Muscle of leg (tissue), 11 donors: ENCODE measurements around the gene LRRC9. TPM values are rescaled to one million over a fixed set of nuclear protein-coding genes. Genes with fewer than 3 reads are reported as not detected.
A peak's percentile ranks its signal among the peaks of the same experiment; 100 is the strongest.
"Not testable (repeated sequence)": the region's sequence is repeated elsewhere in the genome, so short reads cannot be mapped to it uniquely, and the experiment has no call there.

ENCODE experiments used
- DNase-seq: peaks from one replicate; pipeline ENCODE4 v3.0.0; 2013
- H3K27ac ChIP-seq: one replicate; pipeline ENCODE4 v1.5.1; 2013; ENCODE audit warnings: mild to moderate bottlenecking, low read length, control low read depth
- H3K27me3 ChIP-seq: one replicate; pipeline ENCODE4 v1.6.1; 2013; ENCODE audit warnings: low read length; ENCODE audit not compliant: control insufficient read depth, insufficient read depth
- H3K36me3 ChIP-seq: one replicate; pipeline ENCODE4 v1.6.1; 2013; ENCODE audit warnings: low read length; ENCODE audit not compliant: control insufficient read depth, insufficient read depth
- H3K4me1 ChIP-seq: one replicate; pipeline ENCODE4 v1.6.1; 2013; ENCODE audit warnings: low read length; ENCODE audit not compliant: control insufficient read depth, insufficient read depth
- H3K4me3 ChIP-seq: one replicate; pipeline ENCODE4 v1.5.1; 2013; ENCODE audit warnings: low read length, control low read depth
- H3K9me3 ChIP-seq: replicated peaks from 2 replicates; pipeline ENCODE4 v1.6.1; 2013; ENCODE audit warnings: low read depth, low read length; ENCODE audit not compliant: control insufficient read depth
- WGBS: methylation state at CpG from one replicate; pipeline ENCODE4 v1.1.5; 2013; ENCODE audit warnings: missing lambda C conversion rate; ENCODE audit not compliant: insufficient coverage; 5-methylcytosine and 5-hydroxymethylcytosine counted together
- polyA plus RNA-seq, 8 donors: library from polyadenylated mRNA; unstranded; fragments of 120-200 nt; gene quantifications; one replicate each; pipeline versions ENCODE4 v1.2.1 to v1.2.3, GENCODE V29; 2013; ENCODE audit warnings: inconsistent platforms in 1 of 8, low replicate concordance in 1 of 8; ENCODE audit not compliant: insufficient read length in 8 of 8, insufficient read depth in 1 of 8
- total RNA-seq: library from RNA; stranded (reverse); fragments of 120-200 nt; gene quantifications from one replicate; pipeline ENCODE4 v1.2.4, GENCODE V29; 2013

Gene LRRC9
- total and polyA plus RNA-seq, 9 donors: 0.11 to 0.38 (median 0.25) TPM

- DNase-seq: peak; percentile 25
- peak overlapping the region; percentile 43 for H3K27ac ChIP-seq
Observed at GRCh38 chr14:59997966-59998365, 78.0 kb downstream of the LRRC9 start.

DNA sequence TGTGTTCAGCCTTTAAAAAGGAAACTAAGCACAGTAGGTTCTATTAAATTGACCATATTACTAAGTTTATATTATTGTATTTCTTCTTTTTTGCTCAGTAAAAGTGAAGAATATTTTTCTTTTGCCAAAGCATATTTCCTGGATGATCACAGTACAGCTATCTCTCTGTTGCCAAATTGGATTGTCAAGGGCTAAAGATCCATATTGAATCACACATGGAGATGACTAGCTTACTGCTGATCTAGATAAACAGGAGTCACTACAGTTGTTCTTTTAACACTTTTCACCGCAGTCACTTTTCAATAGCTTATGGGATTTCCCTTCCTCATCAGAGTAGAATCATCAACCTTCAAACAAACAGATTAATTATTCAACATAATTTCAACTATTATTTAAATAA lies 78.6 kb downstream of the LRRC9 start:
- Histone ChIP-seq H3K9me3 (no peaks in the 10 kb centered on the region), H3K27ac (peak overlapping the region; percentile 23), H3K4me3 (no peak overlapping the region), H3K4me1 (peaks cover 7% of the 10 kb centered on the region), H3K36me3 (no peaks in the 10 kb centered on the region), H3K27me3 (no peaks in the 10 kb centered on the region)
- peak; percentile 84 for DNase-seq
- WGBS: no CpG with 5 or more reads among the region's 1 CpG

More at GRCh38 chr14:59997966-59998365, 78.0 kb downstream of the LRRC9 start:
- no peak overlapping the region for H3K4me3 ChIP-seq
- peaks cover 5% of the 10 kb centered on the region for H3K4me1 ChIP-seq
- no peaks in the 10 kb centered on the region for H3K9me3 ChIP-seq
- no peaks in the 10 kb centered on the region for H3K27me3 ChIP-seq
- H3K36me3 ChIP-seq: no peaks in the 10 kb centered on the region

- H3K27ac ChIP-seq: peak overlapping the region; percentile 54
- H3K27me3 ChIP-seq: no peaks in the 10 kb centered on the region
- H3K36me3 ChIP-seq: no peaks in the 10 kb centered on the region
- DNase-seq: peak; percentile 95
- no peak overlapping the region for H3K4me3 ChIP-seq
- H3K4me1 ChIP-seq: peaks cover 7% of the 10 kb centered on the region
- whole genome bisulfite sequencing: no CpG with 5 or more reads among the region's 2 CpGs
- H3K9me3 ChIP-seq: no peaks in the 10 kb centered on the region
Observed at GRCh38 chr14:60002819-60003492, 83.0 kb downstream of the LRRC9 start.

DNA sequence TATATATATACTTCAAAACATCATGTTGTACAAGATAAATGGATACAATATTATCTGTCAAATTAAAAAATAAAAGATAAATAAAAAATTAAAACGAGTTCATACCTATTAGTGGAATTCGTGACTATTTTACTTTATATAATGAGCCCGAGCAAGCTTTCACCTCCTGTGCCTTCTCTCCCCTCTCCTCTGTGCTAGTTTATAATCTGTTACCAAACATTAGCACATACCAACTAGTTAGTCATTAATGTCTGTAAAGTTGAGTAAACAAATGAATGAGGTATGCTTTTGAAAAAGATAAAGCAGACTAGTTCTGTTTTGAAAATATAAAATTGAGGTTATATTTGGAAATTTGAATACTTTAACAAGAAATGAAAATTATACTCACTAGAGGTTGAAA lies 84.0 kb downstream of the LRRC9 start:
- Histone ChIP-seq H3K27ac (no peak overlapping the region), H3K36me3 (no peaks in the 10 kb centered on the region), H3K9me3 (no peaks in the 10 kb centered on the region), H3K4me3 (no peak overlapping the region), H3K27me3 (no peaks in the 10 kb centered on the region), H3K4me1 (peaks cover 7% of the 10 kb centered on the region)
- WGBS: no CpG with 5 or more reads among the region's 3 CpGs
- no peak for DNase-seq

DNA sequence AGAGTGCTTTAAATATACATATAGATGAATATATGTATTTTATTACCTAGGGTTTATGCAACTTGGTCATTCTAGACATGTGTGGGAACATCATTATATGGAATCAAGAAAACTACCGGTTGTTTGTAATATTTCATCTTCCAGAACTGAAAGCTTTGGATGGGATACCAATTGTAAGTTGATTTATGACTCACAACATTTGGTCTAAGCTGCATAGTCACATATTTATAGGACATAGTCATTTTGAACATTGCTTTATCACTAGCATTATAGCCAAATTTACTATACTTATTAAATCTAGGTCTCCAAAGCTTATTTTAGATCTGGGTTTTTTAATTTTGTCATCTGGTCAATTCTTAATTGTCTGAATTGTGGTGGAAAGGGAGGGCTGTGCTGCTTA lies 88.1 kb downstream of the LRRC9 start:
- Histone ChIP-seq H3K9me3 (peaks cover 3% of the 10 kb centered on the region), H3K27ac (no peak overlapping the region), H3K4me1 (peaks cover under 1% of the 10 kb centered on the region), H3K36me3 (no peaks in the 10 kb centered on the region), H3K27me3 (no peaks in the 10 kb centered on the region), H3K4me3 (no peak overlapping the region)
- DNase-seq: no peak
- no CpG with 5 or more reads among the region's 1 CpG for WGBS

- H3K36me3 ChIP-seq, H3K27ac ChIP-seq, H3K9me3 ChIP-seq, DNase-seq, H3K27me3 ChIP-seq, H3K4me1 ChIP-seq, H3K4me3 ChIP-seq: not testable (repeated sequence)
- 68% methylated on average over 4 of the region's 4 CpGs for WGBS
Observed at GRCh38 chr14:60010263-60010662, 90.3 kb downstream of the LRRC9 start.

GRCh38 chr14:60014402-60014801 lies 94.5 kb downstream of the LRRC9 start:
- DNase-seq: no peak
- WGBS: no CpG with 5 or more reads among the region's 1 CpG
- H3K27ac ChIP-seq: no peak overlapping the region

DNA sequence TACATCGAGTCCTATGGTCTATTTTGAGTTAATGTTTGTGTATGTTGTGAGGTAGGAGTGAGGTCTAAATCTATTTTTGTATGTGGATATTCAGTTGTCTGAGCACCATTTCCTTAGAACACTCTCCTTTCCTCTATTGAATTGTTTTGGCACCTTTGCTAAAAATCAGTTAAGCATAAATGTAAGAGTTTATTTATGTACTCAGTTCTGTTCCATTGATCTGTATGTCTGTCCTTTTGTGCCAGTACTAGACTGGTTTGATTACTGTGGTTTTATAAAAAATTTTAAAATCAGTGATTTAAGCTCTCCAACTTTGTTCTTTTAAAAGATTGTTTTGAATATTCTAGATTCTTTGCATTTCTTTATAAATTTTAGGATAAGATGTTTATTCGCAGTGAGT lies 101.7 kb downstream of the LRRC9 start:
- H3K27ac ChIP-seq: no peak overlapping the region
- no peaks in the 10 kb centered on the region for H3K9me3 ChIP-seq
- no peak for DNase-seq
- no peaks in the 10 kb centered on the region for H3K27me3 ChIP-seq
- no peaks in the 10 kb centered on the region for H3K4me1 ChIP-seq
- no peaks in the 10 kb centered on the region for H3K36me3 ChIP-seq
- WGBS: no CpG with 5 or more reads among the region's 2 CpGs
- H3K4me3 ChIP-seq: no peak overlapping the region

More at GRCh38 chr14:60014402-60014801, 94.5 kb downstream of the LRRC9 start:
- Histone ChIP-seq H3K27me3 (no peaks in the 10 kb centered on the region), H3K36me3 (no peaks in the 10 kb centered on the region), H3K9me3 (peaks cover 7% of the 10 kb centered on the region), H3K4me3 (no peak overlapping the region), H3K4me1 (no peaks in the 10 kb centered on the region)

DNA sequence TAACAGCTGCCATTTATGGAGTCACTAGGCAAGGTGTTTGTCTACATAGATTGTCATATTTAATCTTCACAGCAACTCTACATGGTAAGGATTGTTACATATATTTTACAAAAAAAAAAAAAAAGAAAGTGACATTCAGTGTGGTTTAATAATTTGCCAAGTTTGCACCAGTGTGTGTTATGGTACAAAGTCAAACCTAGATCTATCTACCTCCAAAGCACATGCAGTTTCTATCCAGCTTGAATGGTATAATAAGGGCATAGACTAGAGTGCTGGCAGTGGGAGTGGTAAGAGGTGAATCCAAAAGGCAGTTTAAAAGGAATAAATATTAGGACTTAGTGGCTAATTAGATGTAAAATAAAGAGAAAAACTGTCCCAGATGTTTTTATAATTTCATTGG lies 105.6 kb downstream of the LRRC9 start:
- DNase-seq: no peak
- no peaks in the 10 kb centered on the region for H3K27me3 ChIP-seq
- H3K9me3 ChIP-seq: no peaks in the 10 kb centered on the region
- H3K4me1 ChIP-seq: no peaks in the 10 kb centered on the region
- H3K27ac ChIP-seq: no peak overlapping the region
- no peaks in the 10 kb centered on the region for H3K36me3 ChIP-seq
- H3K4me3 ChIP-seq: no peak overlapping the region

DNA sequence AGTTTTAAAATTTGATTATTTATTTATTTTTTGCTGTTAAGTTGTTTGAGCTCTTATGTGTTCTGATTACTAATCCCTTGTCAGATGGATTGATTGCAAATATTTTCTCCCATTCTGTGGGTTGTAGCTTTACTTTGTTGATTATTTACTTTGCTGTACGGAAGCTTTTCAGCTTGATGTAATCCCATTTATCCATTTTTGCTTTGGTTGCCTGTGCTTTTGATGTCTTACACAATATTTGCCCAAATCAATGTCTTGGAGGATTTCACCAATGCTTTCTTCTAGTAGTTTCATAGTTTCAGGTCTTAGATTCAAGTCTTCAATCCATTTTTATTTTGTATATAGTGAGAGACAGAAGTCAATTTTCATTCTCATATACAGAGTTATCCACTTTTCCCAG lies 115.2 kb downstream of the LRRC9 start:
- H3K4me3 ChIP-seq: no peak overlapping the region
- no peaks in the 10 kb centered on the region for H3K4me1 ChIP-seq
- WGBS: no CpG with 5 or more reads among the region's 1 CpG
- no peak for DNase-seq
- no peaks in the 10 kb centered on the region for H3K36me3 ChIP-seq
- no peaks in the 10 kb centered on the region for H3K9me3 ChIP-seq
- no peak overlapping the region for H3K27ac ChIP-seq
- no peaks in the 10 kb centered on the region for H3K27me3 ChIP-seq

DNA sequence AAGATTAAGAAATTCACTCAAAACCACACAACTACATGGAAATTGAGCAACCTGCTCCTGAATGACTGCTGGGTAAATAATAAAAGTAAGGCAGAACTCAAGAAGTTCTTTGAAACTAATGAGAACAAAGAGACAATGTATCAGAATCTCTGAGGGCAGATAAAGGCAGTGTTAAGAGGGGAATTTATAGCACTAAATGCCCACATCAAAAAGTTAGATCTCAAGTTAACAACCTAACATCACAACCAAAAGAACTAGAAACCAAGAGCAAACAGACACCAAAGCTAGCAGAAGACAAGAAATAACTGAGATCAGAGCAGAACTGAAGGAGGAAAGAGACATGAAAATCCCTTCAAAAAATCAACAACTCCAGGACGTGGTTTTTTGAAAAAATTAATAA lies 128.0 kb downstream of the LRRC9 start:
- not testable (repeated sequence) for DNase-seq, H3K27ac ChIP-seq, H3K36me3 ChIP-seq, H3K4me3 ChIP-seq, H3K27me3 ChIP-seq, H3K9me3 ChIP-seq, H3K4me1 ChIP-seq
- WGBS: no CpG with 5 or more reads among the region's 1 CpG
